HepG2 (cell line): ENCODE data around the gene GNAL. TPM values are rescaled to one million over a fixed set of nuclear protein-coding genes. Genes with fewer than 3 reads are reported as not detected.

Experiments
- EED ChIP-seq: sonication (generic); formaldehyde crosslinking; IDR thresholded peaks from 2 replicates; pipeline ENCODE4 v1.5.0; 2020; ENCODE audit warnings: mild to moderate bottlenecking, missing genetic modification reagents
- KLF12 ChIP-seq: sonication (generic); formaldehyde crosslinking; IDR thresholded peaks from 2 replicates; pipeline ENCODE4 v1.4.0; 2020; ENCODE audit warnings: missing genetic modification reagents, borderline replicate concordance
- MED13 ChIP-seq: sonication (generic); formaldehyde crosslinking; IDR thresholded peaks from 2 replicates; pipeline ENCODE4 v1.5.0; 2020; ENCODE audit warnings: missing genetic modification reagents
- NFYB ChIP-seq: sonication (generic); formaldehyde crosslinking; IDR thresholded peaks from 2 replicates; pipeline ENCODE4 v1.4.0; 2020; ENCODE audit warnings: missing genetic modification reagents
- NR2F6 ChIP-seq, 2 experiments: IDR thresholded peaks; 2 replicates each; pipeline ENCODE4 v1.6.1; 2016; ENCODE audit warnings: antibody characterized with exemption in 1 of 2, mild to moderate bottlenecking in 1 of 2
- POLR2AphosphoS2 ChIP-seq: IDR thresholded peaks from 2 replicates; pipeline ENCODE4 v1.6.1; 2011; ENCODE audit warnings: low read depth, low read length, improper control_type of control experiment
- SALL1 ChIP-seq: sonication (generic); formaldehyde crosslinking; IDR thresholded peaks from 2 replicates; pipeline ENCODE4 v1.8.0; 2022; ENCODE audit warnings: mild to moderate bottlenecking, missing genetic modification reagents
- SMAD9 ChIP-seq: sonication (generic); formaldehyde crosslinking; IDR thresholded peaks from 2 replicates; pipeline ENCODE4 v1.5.1; 2020; ENCODE audit warnings: mild to moderate bottlenecking, missing genetic modification reagents
- SNAI1 ChIP-seq: sonication (generic); formaldehyde crosslinking; IDR thresholded peaks from 2 replicates; pipeline ENCODE4 v1.5.0; 2020; ENCODE audit warnings: mild to moderate bottlenecking, missing genetic modification reagents, borderline replicate concordance
- TOE1 ChIP-seq: sonication (generic); formaldehyde crosslinking; IDR thresholded peaks from 2 replicates; pipeline ENCODE4 v1.4.0; 2020; ENCODE audit warnings: mild to moderate bottlenecking, missing genetic modification reagents
- ZBTB7B ChIP-seq: sonication (generic); formaldehyde crosslinking; IDR thresholded peaks from 2 replicates; pipeline ENCODE4 v1.4.0; 2020; ENCODE audit warnings: missing genetic modification reagents
- ZNF143 ChIP-seq: sonication (generic); formaldehyde crosslinking; IDR thresholded peaks from 2 replicates; pipeline ENCODE4 v1.4.0; 2020; ENCODE audit warnings: missing genetic modification reagents
- ZNF33B ChIP-seq: sonication (generic); formaldehyde crosslinking; IDR thresholded peaks from 2 replicates; pipeline ENCODE4 v1.5.1; 2020; ENCODE audit warnings: mild to moderate bottlenecking, missing genetic modification reagents
- ZNF441 ChIP-seq: sonication (generic); formaldehyde crosslinking; IDR thresholded peaks from 2 replicates; pipeline ENCODE4 v1.7.0; 2021; ENCODE audit warnings: missing genetic modification reagents, borderline replicate concordance
- ZNF446 ChIP-seq: sonication (generic); formaldehyde crosslinking; IDR thresholded peaks from 2 replicates; pipeline ENCODE4 v1.5.0; 2020; ENCODE audit warnings: mild to moderate bottlenecking, missing genetic modification reagents
- ZNF775 ChIP-seq: sonication (generic); formaldehyde crosslinking; IDR thresholded peaks from 2 replicates; pipeline ENCODE4 v1.4.0; 2020; ENCODE audit warnings: missing genetic modification reagents, mild to moderate bottlenecking, moderate library complexity, borderline replicate concordance
- ZSCAN25 ChIP-seq: sonication (generic); formaldehyde crosslinking; IDR thresholded peaks from 2 replicates; pipeline ENCODE4 v1.8.0; 2022; ENCODE audit warnings: mild to moderate bottlenecking, missing genetic modification reagents
- ZSCAN29 ChIP-seq: sonication (generic); formaldehyde crosslinking; conservative IDR thresholded peaks from 2 replicates; pipeline ENCODE4 v1.4.0; 2020; ENCODE audit warnings: mild to moderate bottlenecking, missing genetic modification reagents
- polyA plus RNA-seq, 8 experiments: library from polyadenylated mRNA; depleted of rRNA in 3 of 8; stranded (reverse) in 7 of 8; unstranded in 1 of 8; fragments of >200 nt; fragmentation: Illumina TruSeq in 4 of 8; extraction: Trizol in 4 of 8; gene quantifications; 2 replicates each; pipeline versions ENCODE4 v1.2.1 to v1.2.3, GENCODE V29; 2011 to 2016; ENCODE audit warnings: low read depth in 4 of 8, missing spikeins in 1 of 8, mixed read lengths in 1 of 8; ENCODE audit not compliant: insufficient read depth in 1 of 8
- total RNA-seq, 5 experiments: library from RNA; depleted of rRNA; stranded (reverse); fragments of >200 nt; fragmentation: Illumina TruSeq; extraction: Trizol; gene quantifications; 2 replicates each; pipeline ENCODE4 v1.2.3, GENCODE V29; 2016; ENCODE audit warnings: low read depth in 1 of 5
- TF ChIP-seq, protein P1 (sequence below): conservative IDR thresholded peaks from 2 replicates; pipeline ENCODE4 v1.6.1; 2018; ENCODE audit warnings: missing genetic modification reagents
- TF ChIP-seq, protein P2 (sequence below): sonication (generic); formaldehyde crosslinking; IDR thresholded peaks from 2 replicates; pipeline ENCODE4 v1.4.0; 2020; ENCODE audit warnings: missing genetic modification reagents
- TF ChIP-seq, protein P3 (sequence below): sonication (generic); formaldehyde crosslinking; conservative IDR thresholded peaks from 2 replicates; pipeline ENCODE4 v1.8.1; 2023; ENCODE audit warnings: missing genetic modification reagents

Gene GNAL
- total and polyA plus RNA-seq, 2 of the 13 experiments (the other 11 are each of a cell fraction or from before 2014, with no cell fraction given) = 0.87 to 1.4 TPM

DNA sequence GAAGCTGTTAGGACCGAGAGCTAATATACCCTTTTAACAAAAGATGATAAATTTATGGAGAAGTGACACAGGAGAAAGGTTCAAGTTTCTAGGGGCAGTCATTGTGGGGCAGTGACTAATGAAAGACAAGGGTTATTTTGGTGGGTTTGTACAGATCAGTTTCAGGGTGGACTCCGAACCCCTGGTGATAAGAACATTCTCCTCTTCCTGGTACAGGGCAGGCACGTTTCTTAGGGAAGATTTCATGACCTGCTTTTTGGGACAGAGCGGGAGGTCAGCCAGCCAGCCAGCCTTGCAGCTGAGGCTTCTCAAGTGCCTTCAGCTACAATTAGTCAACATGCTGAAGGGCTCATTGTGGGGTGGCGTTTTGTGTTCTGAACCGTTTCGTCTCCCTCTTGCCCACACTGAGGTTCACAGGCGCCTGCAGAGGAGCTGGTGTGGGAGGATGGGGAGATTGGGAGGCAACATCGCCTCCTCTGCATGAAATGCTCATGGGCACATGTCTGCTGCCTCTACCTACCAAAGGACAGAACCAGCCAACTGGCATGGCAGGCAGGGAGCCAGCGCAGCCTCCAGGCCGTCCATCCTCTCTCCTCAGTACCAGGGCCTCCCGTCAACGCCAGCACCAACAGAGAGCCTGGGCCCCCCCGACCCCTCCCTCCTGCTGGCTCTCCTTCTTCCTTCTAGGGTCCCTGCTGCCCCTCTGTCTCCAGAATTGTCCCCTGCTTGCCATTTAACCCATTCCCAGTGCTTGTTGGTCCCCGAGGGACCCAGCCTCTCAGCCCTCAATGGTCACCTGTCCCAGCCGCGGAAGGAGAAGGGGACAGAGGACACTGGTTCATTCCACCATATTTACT lies 171.8 kb downstream of the GNAL start (continued):
- TF ChIP-seq ZNF143 (CRISPR knock-in tag) = no peak
- TF ChIP-seq, protein P1, sequence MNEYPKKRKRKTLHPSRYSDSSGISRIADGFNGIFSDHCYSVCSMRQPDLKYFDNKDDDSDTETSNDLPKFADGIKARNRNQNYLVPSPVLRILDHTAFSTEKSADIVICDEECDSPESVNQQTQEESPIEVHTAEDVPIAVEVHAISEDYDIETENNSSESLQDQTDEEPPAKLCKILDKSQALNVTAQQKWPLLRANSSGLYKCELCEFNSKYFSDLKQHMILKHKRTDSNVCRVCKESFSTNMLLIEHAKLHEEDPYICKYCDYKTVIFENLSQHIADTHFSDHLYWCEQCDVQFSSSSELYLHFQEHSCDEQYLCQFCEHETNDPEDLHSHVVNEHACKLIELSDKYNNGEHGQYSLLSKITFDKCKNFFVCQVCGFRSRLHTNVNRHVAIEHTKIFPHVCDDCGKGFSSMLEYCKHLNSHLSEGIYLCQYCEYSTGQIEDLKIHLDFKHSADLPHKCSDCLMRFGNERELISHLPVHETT (CRISPR knock-in tag) = no peak
- no peak for TF ChIP-seq ZSCAN29 (CRISPR knock-in tag)
- no peak for TF ChIP-seq KLF12
- peak; percentile 11; the same call in 1 of the 2 replicates for TF ChIP-seq SALL1 (CRISPR knock-in tag)
- TF ChIP-seq ZBTB7B (CRISPR knock-in tag) = 0 out of 2 replicates have a peak, but pooled peaks have one; percentile 30
- TF ChIP-seq TOE1 (CRISPR knock-in tag) = no peak
- TF ChIP-seq POLR2AphosphoS2 = no peak
- TF ChIP-seq SNAI1 (CRISPR knock-in tag) = no peak
- TF ChIP-seq EED = no peak
- no peak for TF ChIP-seq ZNF775 (CRISPR knock-in tag)
- TF ChIP-seq SMAD9 (CRISPR knock-in tag) = no peak
- TF ChIP-seq NFYB (CRISPR knock-in tag) = no peak
- TF ChIP-seq MED13 (CRISPR knock-in tag) = no peak
- TF ChIP-seq ZNF446 (CRISPR knock-in tag) = no peak
- TF ChIP-seq ZNF33B = no peak
- TF ChIP-seq ZNF441 (CRISPR knock-in tag) = no peak
- TF ChIP-seq, protein P2, sequence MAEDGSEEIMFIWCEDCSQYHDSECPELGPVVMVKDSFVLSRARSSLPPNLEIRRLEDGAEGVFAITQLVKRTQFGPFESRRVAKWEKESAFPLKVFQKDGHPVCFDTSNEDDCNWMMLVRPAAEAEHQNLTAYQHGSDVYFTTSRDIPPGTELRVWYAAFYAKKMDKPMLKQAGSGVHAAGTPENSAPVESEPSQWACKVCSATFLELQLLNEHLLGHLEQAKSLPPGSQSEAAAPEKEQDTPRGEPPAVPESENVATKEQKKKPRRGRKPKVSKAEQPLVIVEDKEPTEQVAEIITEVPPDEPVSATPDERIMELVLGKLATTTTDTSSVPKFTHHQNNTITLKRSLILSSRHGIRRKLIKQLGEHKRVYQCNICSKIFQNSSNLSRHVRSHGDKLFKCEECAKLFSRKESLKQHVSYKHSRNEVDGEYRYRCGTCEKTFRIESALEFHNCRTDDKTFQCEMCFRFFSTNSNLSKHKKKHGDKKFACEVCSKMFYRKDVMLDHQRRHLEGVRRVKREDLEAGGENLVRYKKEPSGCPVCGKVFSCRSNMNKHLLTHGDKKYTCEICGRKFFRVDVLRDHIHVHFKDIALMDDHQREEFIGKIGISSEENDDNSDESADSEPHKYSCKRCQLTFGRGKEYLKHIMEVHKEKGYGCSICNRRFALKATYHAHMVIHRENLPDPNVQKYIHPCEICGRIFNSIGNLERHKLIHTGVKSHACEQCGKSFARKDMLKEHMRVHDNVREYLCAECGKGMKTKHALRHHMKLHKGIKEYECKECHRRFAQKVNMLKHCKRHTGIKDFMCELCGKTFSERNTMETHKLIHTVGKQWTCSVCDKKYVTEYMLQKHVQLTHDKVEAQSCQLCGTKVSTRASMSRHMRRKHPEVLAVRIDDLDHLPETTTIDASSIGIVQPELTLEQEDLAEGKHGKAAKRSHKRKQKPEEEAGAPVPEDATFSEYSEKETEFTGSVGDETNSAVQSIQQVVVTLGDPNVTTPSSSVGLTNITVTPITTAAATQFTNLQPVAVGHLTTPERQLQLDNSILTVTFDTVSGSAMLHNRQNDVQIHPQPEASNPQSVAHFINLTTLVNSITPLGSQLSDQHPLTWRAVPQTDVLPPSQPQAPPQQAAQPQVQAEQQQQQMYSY = no peak
- TF ChIP-seq, protein P3, sequence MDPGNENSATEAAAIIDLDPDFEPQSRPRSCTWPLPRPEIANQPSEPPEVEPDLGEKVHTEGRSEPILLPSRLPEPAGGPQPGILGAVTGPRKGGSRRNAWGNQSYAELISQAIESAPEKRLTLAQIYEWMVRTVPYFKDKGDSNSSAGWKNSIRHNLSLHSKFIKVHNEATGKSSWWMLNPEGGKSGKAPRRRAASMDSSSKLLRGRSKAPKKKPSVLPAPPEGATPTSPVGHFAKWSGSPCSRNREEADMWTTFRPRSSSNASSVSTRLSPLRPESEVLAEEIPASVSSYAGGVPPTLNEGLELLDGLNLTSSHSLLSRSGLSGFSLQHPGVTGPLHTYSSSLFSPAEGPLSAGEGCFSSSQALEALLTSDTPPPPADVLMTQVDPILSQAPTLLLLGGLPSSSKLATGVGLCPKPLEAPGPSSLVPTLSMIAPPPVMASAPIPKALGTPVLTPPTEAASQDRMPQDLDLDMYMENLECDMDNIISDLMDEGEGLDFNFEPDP = no peak
- TF ChIP-seq NR2F6 (IDR thresholded peaks at IDR 0.05) = 0 out of 2 replicates have a peak, but pooled peaks have one; percentile 10
- TF ChIP-seq NR2F6 (CRISPR knock-in tag; IDR thresholded peaks at IDR 0.05) = 0 out of 2 replicates have a peak, but pooled peaks have one; percentile 12
- TF ChIP-seq ZSCAN25 = no peak
